UCSD-AML1 (cell line): ENCODE measurements around the gene DGCR8.
"Not testable (repeated sequence)": the region's sequence is repeated elsewhere in the genome, so short reads cannot be mapped to it uniquely, and the experiment has no call there.

ENCODE experiments used
- DNase-seq: peaks from one replicate; lab custom pipeline; 2025; ENCODE audit not compliant: unreplicated experiment; lab: John Stamatoyannopoulos, UW

DGCR8 gene

GRCh38 chr22:20065896-20066616 lies 14.0 kb upstream of the DGCR8 start:
- DNase-seq = no peak

- DNase-seq = no peak
Observed at GRCh38 chr22:20066617-20067383, 13.2 kb upstream of the DGCR8 start.

- not testable (repeated sequence) for DNase-seq
Observed at GRCh38 chr22:20067384-20067682, 12.7 kb upstream of the DGCR8 start.

- no peak for DNase-seq
Observed at GRCh38 chr22:20068640-20069039, 11.4 kb upstream of the DGCR8 start.

GRCh38 chr22:20069331-20070042 lies 10.6 kb upstream of the DGCR8 start:
- DNase-seq = no peak

- no peak for DNase-seq
Observed at GRCh38 chr22:20071524-20071972, 8.5 kb upstream of the DGCR8 start.

- no peak for DNase-seq
Observed at GRCh38 chr22:20076627-20077172, 3.3 kb upstream of the DGCR8 start.

GRCh38 chr22:20080445-20080775 lies 369 bp downstream of the DGCR8 start:
- peak; percentile 69 for DNase-seq

GRCh38 chr22:20080776-20081654 lies 974 bp downstream of the DGCR8 start:
- no peak for DNase-seq

- DNase-seq = no peak
Observed at GRCh38 chr22:20083157-20083890, 3.3 kb downstream of the DGCR8 start.

GRCh38 chr22:20083891-20084546 lies 4.0 kb downstream of the DGCR8 start:
- DNase-seq = no peak

GRCh38 chr22:20084547-20085413 lies 4.7 kb downstream of the DGCR8 start:
- peak; percentile 23 for DNase-seq

GRCh38 chr22:20085651-20086050 lies 5.6 kb downstream of the DGCR8 start:
- no peak for DNase-seq

GRCh38 chr22:20086101-20086599 lies 6.1 kb downstream of the DGCR8 start:
- DNase-seq = no peak

GRCh38 chr22:20086763-20087162 lies 6.7 kb downstream of the DGCR8 start:
- DNase-seq = no peak

- DNase-seq = no peak
Observed at GRCh38 chr22:20087319-20088262, 7.5 kb downstream of the DGCR8 start.

GRCh38 chr22:20088263-20088648 lies 8.2 kb downstream of the DGCR8 start:
- DNase-seq = no peak
